GM12878 (cell line): ENCODE results near the gene PLS3. TPM values are rescaled to one million over a fixed set of nuclear protein-coding genes. Genes with fewer than 3 reads are reported as not detected.

Experiments used
- ATAC-seq: fragments of 200-7000 bp; cut with Tn5 transposase; 3 replicates; pipeline ENCODE4 v1.9.1; 2020; ENCODE audit warnings: mild to moderate bottlenecking, moderate library complexity
- BruUV-seq: library from RNA; stranded (reverse); fragments of 400-500 nt; replicated peaks from 2 replicates; lab custom pipeline; 2021; lab: Mats Ljungman, UMichigan
- CTCF ChIA-PET: fragments of 300-600 bp; sonication (Branson Sonifier 250); formaldehyde crosslinking; extraction: SDS; loops from one replicate; lab custom pipeline; 2021; ENCODE audit warnings: inconsistent platforms; lab: Yijun Ruan, JAX
- POLR2A ChIA-PET: fragments of 350-600 bp; formaldehyde crosslinking; extraction: SDS; loops from one replicate; lab custom pipeline; 2021; ENCODE audit warnings: inconsistent platforms; lab: Charles Lee
- RAD21 ChIA-PET: fragments of 300-600 bp; sonication (Branson Sonifier 250); formaldehyde crosslinking; loops from one replicate; lab custom pipeline; 2023; ENCODE audit warnings: antibody characterized with exemption; ENCODE audit not compliant: unreplicated experiment; lab: Charles Lee
- SMC1A ChIA-PET: fragments of 300-600 bp; sonication (Branson Sonifier 250); formaldehyde crosslinking; loops from one replicate; lab custom pipeline; 2023; ENCODE audit not compliant: unreplicated experiment, uncharacterized antibody; lab: Charles Lee
- DNase-seq: peaks from one replicate; pipeline ENCODE4 v3.0.0-alpha.2; 2011; ENCODE audit warnings: low read depth, low spot score
- FAIRE-seq: peaks from 3 replicates; lab custom pipeline; 2011; peaks lifted over from hg19 to GRCh38; lab: Jason Lieb, UNC
- H2AFZ ChIP-seq: 2 replicates; pipeline ENCODE4 v1.6.0; 2011; ENCODE audit warnings: low read depth, low read length, control low read depth; ENCODE audit not compliant: control insufficient read depth
- H3K27ac ChIP-seq: 2 replicates; pipeline ENCODE4 v1.5.1; 2011; ENCODE audit warnings: control low read depth; ENCODE audit not compliant: control insufficient read depth, insufficient read depth
- H3K27me3 ChIP-seq, 2 experiments: replicated peaks in 1 of 2; 2 replicates each; pipeline versions ENCODE4 v1.6.0 to v1.6.1; 2011; ENCODE audit warnings: low read length in 1 of 2; ENCODE audit not compliant: control insufficient read depth in 2 of 2, insufficient read depth in 2 of 2
- H3K36me3 ChIP-seq, 2 experiments: 2 replicates each; pipeline ENCODE4 v1.5.1; 2011; ENCODE audit warnings: low read length in 1 of 2; ENCODE audit not compliant: control insufficient read depth in 2 of 2, insufficient read depth in 2 of 2
- H3K4me1 ChIP-seq: 2 replicates; pipeline ENCODE4 v1.6.1; 2011; ENCODE audit warnings: mild to moderate bottlenecking, low read length, moderate library complexity, mixed read lengths; ENCODE audit not compliant: control insufficient read depth, insufficient read depth
- H3K4me2 ChIP-seq: 2 replicates; pipeline ENCODE4 v1.6.0; 2011; ENCODE audit warnings: control low read depth; ENCODE audit not compliant: control insufficient read depth, insufficient read depth
- H3K4me3 ChIP-seq: fragments of 200-600 bp; sonication (generic); 2 replicates; pipeline ENCODE4 v1.5.1; 2016
- H3K79me2 ChIP-seq: 2 replicates; pipeline ENCODE4 v1.6.0; 2011; ENCODE audit warnings: low read length; ENCODE audit not compliant: control insufficient read depth, insufficient read depth
- H3K9ac ChIP-seq: 2 replicates; pipeline ENCODE4 v1.8.0; 2011; ENCODE audit warnings: low read length, control low read depth, mixed read lengths; ENCODE audit not compliant: control insufficient read depth, insufficient read depth
- H3K9me3 ChIP-seq: replicated peaks from 3 replicates; pipeline ENCODE4 v1.5.1; 2011; ENCODE audit warnings: mild to moderate bottlenecking, low read length; ENCODE audit not compliant: control insufficient read depth, insufficient read depth
- H4K20me1 ChIP-seq: 2 replicates; pipeline ENCODE4 v1.6.0; 2011; ENCODE audit not compliant: control insufficient read depth, insufficient read depth
- ATF2 ChIP-seq: IDR thresholded peaks from 2 replicates; pipeline ENCODE4 v1.6.1; 2012; ENCODE audit warnings: low read length, inconsistent platforms
- BCL3 ChIP-seq: IDR thresholded peaks from 2 replicates; pipeline ENCODE4 v1.6.1; 2011; ENCODE audit warnings: borderline replicate concordance, low read depth, mild to moderate bottlenecking, moderate library complexity, low read length; ENCODE audit not compliant: insufficient read depth, poor library complexity, severe bottlenecking
- CBFB ChIP-seq: IDR thresholded peaks from 2 replicates; pipeline ENCODE4 v1.6.1; 2016; ENCODE audit warnings: antibody characterized with exemption, low read depth
- CHD2 ChIP-seq: IDR thresholded peaks from 2 replicates; pipeline ENCODE4 v1.6.1; 2011; ENCODE audit warnings: low read depth, low read length, improper control_type of control experiment, borderline replicate concordance
- GABPA ChIP-seq: IDR thresholded peaks from 2 replicates; pipeline ENCODE4 v1.6.1; 2014; ENCODE audit warnings: antibody characterized with exemption, low read depth, mild to moderate bottlenecking, inconsistent platforms
- LARP7 ChIP-seq: fragments of 450-650 bp; IDR thresholded peaks from 2 replicates; pipeline ENCODE4 v1.6.1; 2017; ENCODE audit warnings: mild to moderate bottlenecking
- MAX ChIP-seq: IDR thresholded peaks from 2 replicates; pipeline ENCODE4 v1.6.1; 2012; ENCODE audit warnings: low read depth, low read length, improper control_type of control experiment
- MXI1 ChIP-seq: fragments of 150-350 bp; IDR thresholded peaks from 2 replicates; pipeline ENCODE4 v1.6.1; 2011; ENCODE audit warnings: low read depth, mild to moderate bottlenecking, inconsistent platforms, low read length, improper control_type of control experiment
- NRF1 ChIP-seq: conservative IDR thresholded peaks from 2 replicates; pipeline ENCODE4 v1.6.1; 2011; ENCODE audit warnings: mild to moderate bottlenecking, low read depth, low read length, improper control_type of control experiment
- PAX8 ChIP-seq: fragments of 450-650 bp; IDR thresholded peaks from 2 replicates; pipeline ENCODE4 v1.6.1; 2017; ENCODE audit warnings: mild to moderate bottlenecking, moderate library complexity
- RAD51 ChIP-seq: fragments of 450-650 bp; IDR thresholded peaks from 2 replicates; pipeline ENCODE4 v1.6.1; 2016; ENCODE audit warnings: moderate library complexity, mild to moderate bottlenecking, inconsistent platforms
- SREBF1 ChIP-seq: IDR thresholded peaks from 2 replicates; pipeline ENCODE4 v1.6.1; 2012; ENCODE audit warnings: mild to moderate bottlenecking, low read length
- SREBF2 ChIP-seq: IDR thresholded peaks from 2 replicates; pipeline ENCODE4 v1.6.1; 2012; ENCODE audit warnings: mild to moderate bottlenecking, low read length
- SUZ12 ChIP-seq: fragments of 200-600 bp; sonication (generic); IDR thresholded peaks from one replicate; pipeline ENCODE4 v1.6.1; 2018; ENCODE audit warnings: antibody characterized with exemption, mild to moderate bottlenecking; ENCODE audit not compliant: unreplicated experiment
- USF1 ChIP-seq: IDR thresholded peaks from 2 replicates; pipeline ENCODE4 v1.6.1; 2011; ENCODE audit warnings: borderline replicate concordance, low read depth, mild to moderate bottlenecking, moderate library complexity, mixed read lengths, low read length; ENCODE audit not compliant: insufficient read depth; ENCODE audit errors: extremely low read length
- ZBTB4 ChIP-seq: fragments of 450-650 bp; formaldehyde crosslinking; IDR thresholded peaks from 2 replicates; pipeline ENCODE4 v1.4.0; 2022; ENCODE audit warnings: mild to moderate bottlenecking, moderate library complexity
- WGBS: methylation state at CpG from one replicate; pipeline ENCODE4 v1.1.6; 2016; ENCODE audit warnings: low lambda C conversion rate; ENCODE audit not compliant: insufficient replicate concordance, insufficient coverage; ENCODE audit errors: missing lambda C conversion rate; 5-methylcytosine and 5-hydroxymethylcytosine counted together
- in situ Hi-C: fragments of 300-500 bp; cut with MboI; formaldehyde crosslinking; loops from 9 replicates; pipeline ENCODE4 v1.14.3; 2018; ENCODE audit warnings: mixed read lengths
- intact Hi-C: fragments of 100-400 bp; cut with micrococcal nuclease; formaldehyde crosslinking; loops from one replicate; pipeline ENCODE4 v1.14.2; 2022; ENCODE audit not compliant: unreplicated experiment
- polyA plus RNA-seq, 11 experiments: library from polyadenylated mRNA; depleted of rRNA in 4 of 11; unstranded in 6 of 11; stranded (reverse) in 5 of 11; fragments of >200 nt; fragmentation: Nextera tagmentation in 4 of 11; fragmentation: Illumina TruSeq in 1 of 11; extraction: Ambion mirVana in 4 of 11; extraction: Trizol in 1 of 11; gene quantifications; 1 replicate in 1 of 11; 2 replicates in 10 of 11; pipeline versions ENCODE4 v1.2.1 to v1.2.3, GENCODE V29; 2011 to 2016; ENCODE audit warnings: inconsistent platforms in 2 of 11, missing spikeins in 2 of 11, low read depth in 1 of 11
- total RNA-seq, 4 experiments: library from RNA; depleted of rRNA in 3 of 4; stranded (reverse); fragments of >200 nt in 3 of 4; fragmentation: Illumina TruSeq in 1 of 4; extraction: Trizol in 1 of 4; gene quantifications; 2 replicates each; pipeline versions ENCODE4 v1.2.1 to v1.2.3, GENCODE V29; 2013 to 2021

PLS3 gene
- total and polyA plus RNA-seq, 10 of the 15 experiments (the other 5 are each of a cell fraction or from before 2014, with no cell fraction given), result 47.6 to 236 (median 174) TPM

- TF ChIP-seq ATF2, result no peak
Measured at GRCh38 chrX:115518113-115518512, 42.9 kb upstream of the PLS3 start (continued).

GRCh38 chrX:115521741-115522140 lies 39.2 kb upstream of the PLS3 start:
- H3K4me1 ChIP-seq, result no peaks in the 10 kb centered on the region
- H3K27ac ChIP-seq, result no peak overlapping the region
- ChIA-PET RAD21 (no interaction called here), CTCF (no interaction called here), SMC1A (interaction anchor here (0.6 to 1.0 kb wide), 2 partner anchors 18 to 196 kb away, joined by 3 to 4 read pairs; no protein-coding TSS in a partner anchor), POLR2A (no interaction called here)
- no peak overlapping the region for H3K9ac ChIP-seq
- no peak overlapping the region for H2AFZ ChIP-seq
- DNase-seq (no peak), ATAC-seq (no peak), FAIRE-seq (no peak)
- 0% methylated on average over 1 of the region's 1 CpG for WGBS
- H3K27me3 ChIP-seq, result no peaks in the 10 kb centered on the region
- H3K9me3 ChIP-seq, result no peaks in the 10 kb centered on the region
- no peak overlapping the region for H3K4me3 ChIP-seq
- no TSS peak for BruUV-seq
- H3K79me2 ChIP-seq, result no peaks in the 10 kb centered on the region
- no peaks in the 10 kb centered on the region for H4K20me1 ChIP-seq
- no peak overlapping the region for H3K4me2 ChIP-seq
- intact Hi-C loops (no loop called here), in situ Hi-C loops (no loop called here)
- no peaks in the 10 kb centered on the region for H3K36me3 ChIP-seq
- no peak for TF ChIP-seq MXI1
- no peak for TF ChIP-seq RAD51
- no peak for TF ChIP-seq CBFB
- no peak for TF ChIP-seq ZBTB4 (CRISPR knock-in tag)
- TF ChIP-seq SREBF2, result no peak
- TF ChIP-seq SREBF1, result no peak
- no peak for TF ChIP-seq NRF1
- TF ChIP-seq GABPA, result no peak
- TF ChIP-seq CHD2, result no peak
- TF ChIP-seq MAX, result no peak
- no peak for TF ChIP-seq LARP7
- no peak for TF ChIP-seq BCL3
- no peak for TF ChIP-seq USF1
- no peak for TF ChIP-seq PAX8
- no peak for TF ChIP-seq SUZ12
